Activated CD4-positive, alpha-beta T cell treated with anti-CD3 and anti-CD28 coated beads, Interleukin-2, amount 50 U/mL, for 1 hour (primary cell): ENCODE data around the gene YPEL3.
"Not testable (repeated sequence)": the region's sequence is repeated elsewhere in the genome, so short reads cannot be mapped to it uniquely, and the experiment has no call there.

Experiments
- DNase-seq: peaks from one replicate; pipeline ENCODE4 v3.0.0-alpha.2; 2020

The YPEL3 gene

DNA sequence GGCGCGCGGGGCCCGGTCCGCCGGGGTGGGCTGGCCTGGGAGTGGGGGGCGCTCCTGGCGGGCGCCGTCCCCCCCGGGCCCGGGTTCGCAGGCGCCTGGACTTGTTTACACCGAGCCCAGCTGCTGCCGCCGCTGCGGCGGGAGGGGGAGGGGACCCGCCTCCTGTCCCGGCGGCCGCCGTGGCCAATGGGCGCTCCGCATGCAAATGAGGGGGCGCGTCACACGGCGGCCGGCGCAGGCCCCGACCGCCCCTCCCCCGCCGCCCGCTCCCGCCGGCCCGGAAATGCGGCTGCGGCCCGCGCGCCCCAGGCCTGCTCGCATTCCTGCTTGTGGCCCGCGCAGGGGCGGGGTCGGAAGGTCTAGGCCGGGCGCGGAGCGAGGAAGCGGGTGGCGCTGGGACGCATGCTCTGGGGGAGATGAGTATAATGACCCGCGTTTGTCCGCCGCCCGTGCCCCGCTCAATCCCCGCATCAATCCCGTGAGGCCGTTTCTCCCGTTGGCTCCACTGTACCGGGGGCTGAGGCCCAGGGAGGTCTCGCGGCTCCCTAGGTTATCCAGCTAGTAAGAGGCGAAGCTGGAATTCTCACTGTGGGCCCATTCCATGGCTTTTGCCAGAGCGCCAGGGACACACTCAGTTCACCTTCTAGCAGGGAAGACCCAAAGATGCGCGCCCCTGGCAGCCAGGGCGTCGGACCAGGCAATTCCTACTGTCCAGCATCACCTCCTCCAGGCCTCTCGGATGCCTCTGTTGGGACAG, at the start of gene YPEL3:
Gene YPEL3, minus strand, starts transcription at position 109 of the 757 bp plus-strand sequence. CDS start 731 bp downstream, outside the sequence.
- DNase-seq: peak; percentile 86

- DNase-seq: no peak
These were observed 49.6 kb upstream of the YPEL3 start for GRCh38 chr16:30145657-30146056.

- DNase-seq: no peak
These were observed 48.9 kb upstream of the YPEL3 start for GRCh38 chr16:30144917-30145316.

DNA sequence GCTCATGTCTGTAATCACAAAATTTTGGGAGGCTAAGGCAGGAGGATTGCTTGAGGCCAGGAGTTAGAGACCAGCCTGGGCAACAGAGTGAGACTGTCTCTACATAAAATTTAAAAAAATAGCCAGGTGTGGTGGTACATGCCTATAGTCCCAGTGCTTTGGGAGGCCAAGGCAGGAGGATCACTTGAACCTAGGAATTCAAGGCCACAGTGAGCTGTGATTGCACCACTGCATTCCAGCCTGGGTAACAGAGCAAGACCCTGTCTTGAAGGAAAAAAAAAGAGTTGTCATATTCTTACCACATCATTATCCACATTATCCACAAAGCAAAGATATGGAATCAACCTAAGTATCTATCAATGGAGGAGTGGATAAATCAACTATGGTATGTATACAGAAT, 48.0 kb upstream of the YPEL3 start:
- no peak for DNase-seq

- no peak for DNase-seq
These were observed 47.3 kb upstream of the YPEL3 start for GRCh38 chr16:30143347-30143702.

DNA sequence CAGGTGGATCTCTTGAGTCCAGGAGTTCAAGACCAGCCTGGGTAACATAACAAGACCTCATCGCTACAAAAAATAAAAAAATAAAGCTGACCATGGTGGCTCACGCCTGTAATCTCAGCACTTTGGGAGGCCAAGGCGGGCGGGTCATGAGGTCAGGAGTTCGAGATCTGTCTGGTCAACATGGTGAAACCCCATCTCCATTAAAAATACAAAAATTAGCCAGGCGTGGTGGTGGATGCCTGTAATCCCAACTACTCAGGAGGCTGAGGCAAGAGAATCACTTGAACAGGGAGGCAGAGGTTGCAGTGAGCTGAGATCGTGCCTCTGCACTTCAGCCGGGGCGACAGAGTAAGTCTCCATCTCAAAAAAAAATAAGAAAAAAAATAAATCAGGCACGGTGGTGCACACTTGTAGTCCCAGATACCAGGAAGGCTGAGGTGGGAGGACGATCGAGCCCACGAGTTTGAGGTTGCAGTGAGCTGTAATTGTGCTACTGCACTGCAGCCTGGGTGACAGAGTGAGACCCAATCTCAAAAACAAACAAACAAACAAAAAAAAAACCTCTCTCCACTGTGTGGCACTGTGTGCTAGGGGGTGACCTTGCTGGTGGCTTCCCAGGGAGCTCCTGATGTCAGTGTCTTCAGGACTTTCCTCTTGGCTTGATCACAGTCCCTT, 46.8 kb upstream of the YPEL3 start:
- DNase-seq: no peak

DNA sequence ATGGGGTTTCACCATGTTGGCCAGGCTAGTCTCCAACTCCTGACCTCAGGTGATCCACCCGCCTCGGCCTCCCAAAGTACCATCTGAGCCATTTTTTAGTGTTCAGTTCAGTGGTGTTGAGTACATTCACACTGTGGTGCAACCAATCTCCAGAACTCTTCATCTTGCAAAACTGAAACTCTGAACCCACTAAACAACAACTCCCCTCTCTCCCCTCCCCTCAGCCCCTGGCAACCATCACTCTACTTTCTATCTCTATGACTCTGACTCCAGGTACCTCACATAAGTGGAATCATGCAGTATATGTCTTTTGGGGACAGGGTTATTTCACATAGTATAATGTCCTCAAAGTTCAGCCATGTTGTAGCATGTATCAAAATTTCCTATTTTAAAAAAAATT, 45.7 kb upstream of the YPEL3 start:
- DNase-seq: no peak

DNA sequence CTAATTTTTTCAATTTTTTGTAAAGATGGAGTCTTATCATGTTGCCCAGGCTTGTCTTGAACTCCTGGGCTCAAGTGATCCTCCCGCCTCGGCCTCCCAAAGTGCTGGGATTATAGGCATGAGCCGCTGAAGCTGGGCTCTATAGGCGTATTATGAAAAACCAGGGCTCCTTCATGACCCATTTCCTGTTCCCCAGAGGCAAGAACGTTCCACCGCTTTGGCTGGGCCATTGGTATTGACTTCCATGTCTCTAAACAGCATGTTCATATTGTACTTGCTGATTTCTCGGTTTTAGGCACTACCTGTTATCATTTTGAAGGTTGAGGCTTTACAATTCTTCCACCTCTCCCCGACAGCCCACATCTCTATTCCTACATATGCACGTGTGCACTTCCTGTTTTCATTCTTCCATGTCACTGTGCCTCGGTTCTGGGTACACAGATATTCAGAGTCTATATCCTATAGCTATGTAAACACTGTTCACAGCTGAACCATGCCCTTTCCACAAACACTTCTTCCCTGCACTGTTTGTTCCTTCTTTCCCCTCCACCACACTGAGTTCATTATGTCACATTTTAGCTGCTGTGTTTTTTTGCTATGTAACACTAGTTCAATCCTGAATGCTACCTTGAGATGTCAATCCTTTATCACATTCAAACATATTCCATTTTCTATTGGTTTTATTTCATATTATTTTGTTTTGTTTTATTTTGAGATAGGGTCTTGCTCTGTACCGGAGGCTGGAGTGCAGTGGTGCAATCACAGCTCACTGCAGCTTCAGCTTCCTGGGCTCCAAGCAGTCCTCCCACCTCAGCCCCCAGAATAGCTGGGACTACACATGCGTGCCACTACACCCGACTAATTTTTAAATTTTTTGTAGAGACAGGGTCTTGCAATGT, 43.8 kb upstream of the YPEL3 start:
- DNase-seq: no peak

- no peak for DNase-seq
These were observed 41.9 kb upstream of the YPEL3 start for GRCh38 chr16:30137897-30138296.

DNA sequence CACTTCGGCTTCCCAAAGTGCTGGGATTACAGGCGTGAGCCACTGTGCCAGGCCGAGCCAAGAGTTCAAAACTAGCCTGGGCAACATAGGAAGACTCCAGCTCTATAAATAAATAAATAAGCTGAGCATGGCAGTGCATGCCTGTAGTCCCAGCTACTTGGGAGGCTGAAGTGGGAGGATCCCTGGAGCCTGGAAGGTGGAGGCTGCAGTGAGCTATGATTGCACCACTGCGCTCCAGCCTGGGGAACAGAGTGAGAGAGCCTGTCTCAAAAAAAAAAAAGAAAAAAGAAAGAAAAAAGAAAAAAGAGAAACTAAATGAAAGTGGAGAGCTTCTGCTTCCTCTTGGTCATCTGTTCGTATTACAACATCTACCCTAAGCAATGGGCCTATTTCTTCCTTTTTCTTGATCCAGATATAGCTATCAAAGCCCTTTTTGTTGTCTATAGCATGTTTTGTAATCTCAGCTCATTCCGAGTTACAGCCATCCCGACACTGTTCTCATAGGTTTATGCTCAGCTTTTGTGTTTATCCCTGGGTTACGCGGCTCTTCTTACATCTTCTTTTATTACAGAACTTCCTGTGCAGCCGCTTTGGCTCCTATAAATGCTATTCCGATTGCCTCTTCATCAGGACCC, 41.1 kb upstream of the YPEL3 start:
- no peak for DNase-seq

- DNase-seq: no peak
These were observed 36.6 kb upstream of the YPEL3 start for GRCh38 chr16:30132591-30132990.

GRCh38 chr16:30131869-30132475, 36.0 kb upstream of the YPEL3 start:
- no peak for DNase-seq

GRCh38 chr16:30127993-30128392, 32.0 kb upstream of the YPEL3 start:
- no peak for DNase-seq

DNA sequence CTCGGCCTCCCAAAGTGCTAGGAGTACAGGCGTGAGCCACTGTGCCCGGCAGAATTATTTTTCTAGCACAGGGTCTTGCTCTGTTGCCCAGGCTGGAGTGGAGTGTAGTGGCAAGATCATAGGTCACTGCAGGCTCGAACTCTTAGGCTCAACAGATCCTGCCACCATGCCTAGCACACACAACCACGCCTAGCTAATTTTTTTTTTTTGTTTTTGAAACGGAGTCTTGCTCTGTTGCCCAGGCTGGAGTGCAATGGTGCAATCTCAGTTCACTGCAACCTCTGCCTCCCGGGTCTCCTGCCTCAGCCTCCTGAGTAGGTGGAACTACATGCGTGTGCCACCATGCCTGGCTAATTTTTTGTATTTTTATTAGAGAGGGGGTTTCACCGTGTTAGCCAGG, 29.7 kb upstream of the YPEL3 start:
- not testable (repeated sequence) for DNase-seq

DNA sequence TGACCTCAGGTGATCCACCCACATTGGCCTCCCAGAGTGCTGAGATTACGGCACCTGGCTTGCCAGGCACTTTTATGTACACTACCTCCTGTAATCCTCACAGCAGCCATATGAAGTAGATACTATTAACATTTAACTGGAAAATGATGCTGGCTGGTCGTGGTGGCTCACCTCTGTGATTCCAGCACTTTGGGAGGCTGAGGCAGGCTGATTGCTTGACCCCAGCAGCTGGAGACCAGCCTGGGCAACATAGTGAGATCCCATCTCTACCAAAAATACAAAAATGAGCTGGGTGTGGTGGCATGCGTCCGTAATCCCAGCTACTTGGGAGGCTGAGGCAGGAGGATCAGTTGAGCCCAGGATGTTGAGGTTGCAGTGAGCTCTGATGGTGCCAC, 29.0 kb upstream of the YPEL3 start:
- DNase-seq: no peak

- DNase-seq: peak; percentile 7
These were observed 26.7 kb upstream of the YPEL3 start for GRCh38 chr16:30122604-30123160.

GRCh38 chr16:30121741-30122571, 25.9 kb upstream of the YPEL3 start:
- DNase-seq: no peak

DNA sequence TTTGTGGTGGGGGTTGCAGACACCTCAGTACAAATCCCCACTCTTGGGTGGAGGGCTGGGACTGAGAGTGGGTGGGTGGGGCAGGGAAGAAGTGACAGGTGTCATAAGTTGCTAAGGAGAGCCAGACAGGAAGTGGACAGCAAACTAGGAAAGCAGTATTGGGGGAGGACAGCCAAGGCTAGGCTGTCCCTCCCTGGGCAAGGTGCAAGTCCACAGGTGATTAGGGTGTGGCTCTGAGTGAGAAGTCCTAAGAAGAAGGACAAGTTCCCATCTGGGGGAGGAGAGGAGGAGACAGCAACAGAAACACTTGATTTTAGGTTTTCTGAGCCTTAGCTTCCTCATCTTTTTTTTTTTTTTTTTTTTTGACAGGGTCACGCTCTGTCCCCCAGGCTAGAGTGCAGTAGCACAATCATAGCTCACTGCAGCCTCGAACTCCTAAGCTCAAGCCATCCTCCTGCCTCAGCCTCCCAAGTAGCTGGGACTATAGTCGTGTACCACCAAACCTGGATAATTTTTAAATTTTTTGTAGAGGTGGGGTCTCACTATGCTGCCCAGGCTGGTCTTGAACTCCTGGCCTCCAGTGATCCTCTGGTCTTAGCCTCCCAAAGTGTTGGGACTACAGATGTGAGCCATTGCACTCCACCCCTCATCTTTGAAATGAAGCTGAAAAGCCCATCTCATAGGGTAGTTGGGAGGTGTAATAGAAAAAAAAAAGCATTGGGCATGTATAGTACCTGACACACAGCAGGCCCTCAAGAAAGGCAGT, 24.5 kb upstream of the YPEL3 start:
- DNase-seq: no peak

GRCh38 chr16:30119428-30119827, 23.4 kb upstream of the YPEL3 start:
- DNase-seq: no peak

DNA sequence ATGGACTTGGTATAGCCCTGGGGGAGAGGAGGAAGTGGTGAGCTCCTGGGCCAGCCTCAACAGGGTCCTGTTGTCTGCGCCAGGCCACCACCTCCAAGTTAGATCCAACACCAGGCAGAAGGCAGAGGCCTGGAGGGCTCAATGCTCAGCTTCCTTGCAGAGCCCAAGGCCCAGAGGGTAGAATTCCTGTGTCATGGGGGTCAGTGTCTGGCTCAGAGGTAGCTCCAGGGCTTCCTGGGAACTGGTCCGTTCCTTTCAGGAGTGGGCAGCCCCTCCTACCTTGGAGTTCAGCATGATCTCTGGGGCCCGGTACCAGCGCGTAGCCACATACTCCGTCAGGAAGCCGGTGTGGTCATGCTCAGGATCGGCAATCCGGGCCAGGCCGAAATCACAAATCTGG, 21.8 kb upstream of the YPEL3 start:
- DNase-seq: no peak
